Measurements from ENCODE around the gene YES1.
"Not testable (repeated sequence)": the region's sequence is repeated elsewhere in the genome, so short reads cannot be mapped to it uniquely, and the experiment has no call there.

YES1 gene

DNA sequence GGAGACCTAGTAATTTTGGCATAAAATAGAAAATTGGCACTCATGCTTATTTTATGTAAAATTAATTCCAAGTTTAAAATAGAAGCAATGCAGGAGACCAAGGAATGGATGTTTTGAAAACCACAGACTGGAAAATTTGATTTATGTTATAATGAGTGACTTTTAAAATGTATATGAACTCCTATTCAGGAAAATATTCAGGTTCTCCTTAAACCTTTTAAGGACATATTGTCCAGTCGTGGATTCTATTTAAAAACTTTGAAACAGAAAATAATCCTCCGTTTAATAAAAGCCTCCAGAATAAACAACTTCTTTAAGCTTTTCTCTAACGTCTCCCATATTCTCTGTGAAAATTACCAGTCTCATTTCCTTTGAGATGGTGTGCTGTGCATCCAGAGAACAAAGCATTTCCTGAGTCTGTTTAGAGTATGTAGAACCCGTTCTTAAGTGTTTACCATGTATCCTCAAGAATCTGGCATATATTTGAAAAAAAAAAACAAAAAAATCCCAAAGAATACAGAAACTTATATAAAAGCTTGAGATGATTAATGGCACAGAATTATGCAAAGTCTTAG lies 8.6 kb upstream of the YES1 start:
- DNase-seq (ENCODE audit: low read depth): no peak

- DNase-seq (ENCODE audit: low read depth): no peak
Measured at GRCh38 chr18:816869-817268, 4.8 kb upstream of the YES1 start.

DNA sequence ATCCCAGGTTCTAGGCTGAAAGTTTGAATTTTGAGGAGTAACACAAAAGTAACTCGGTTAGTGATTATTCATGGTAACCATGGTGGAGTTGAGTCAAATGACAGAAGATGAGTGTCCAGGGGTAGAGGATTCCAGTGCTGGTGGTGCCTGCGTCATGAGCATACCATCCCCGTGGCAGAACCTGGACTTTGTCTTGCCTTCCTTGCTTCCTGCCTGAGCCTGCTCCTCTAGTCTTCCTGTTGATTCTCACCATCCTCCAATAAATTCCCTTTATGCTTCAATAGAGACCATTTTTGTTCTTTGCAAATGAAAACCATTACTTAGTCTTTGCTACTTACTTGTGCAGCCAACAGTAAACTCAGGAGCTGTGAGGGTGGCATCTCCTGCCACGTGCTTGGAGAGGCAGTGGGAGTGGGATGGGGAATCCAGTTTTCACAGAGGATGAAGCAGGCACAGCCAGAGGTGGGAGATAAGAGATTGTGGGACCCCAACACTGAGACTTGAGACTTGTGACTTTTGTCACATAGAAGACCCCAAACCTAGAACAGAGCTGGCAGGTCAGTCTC lies 4.1 kb upstream of the YES1 start:
- DNase-seq (ENCODE audit: low read depth): no peak

GRCh38 chr18:815353-815752 lies 3.3 kb upstream of the YES1 start:
- DNase-seq (ENCODE audit: low read depth): no peak

DNA sequence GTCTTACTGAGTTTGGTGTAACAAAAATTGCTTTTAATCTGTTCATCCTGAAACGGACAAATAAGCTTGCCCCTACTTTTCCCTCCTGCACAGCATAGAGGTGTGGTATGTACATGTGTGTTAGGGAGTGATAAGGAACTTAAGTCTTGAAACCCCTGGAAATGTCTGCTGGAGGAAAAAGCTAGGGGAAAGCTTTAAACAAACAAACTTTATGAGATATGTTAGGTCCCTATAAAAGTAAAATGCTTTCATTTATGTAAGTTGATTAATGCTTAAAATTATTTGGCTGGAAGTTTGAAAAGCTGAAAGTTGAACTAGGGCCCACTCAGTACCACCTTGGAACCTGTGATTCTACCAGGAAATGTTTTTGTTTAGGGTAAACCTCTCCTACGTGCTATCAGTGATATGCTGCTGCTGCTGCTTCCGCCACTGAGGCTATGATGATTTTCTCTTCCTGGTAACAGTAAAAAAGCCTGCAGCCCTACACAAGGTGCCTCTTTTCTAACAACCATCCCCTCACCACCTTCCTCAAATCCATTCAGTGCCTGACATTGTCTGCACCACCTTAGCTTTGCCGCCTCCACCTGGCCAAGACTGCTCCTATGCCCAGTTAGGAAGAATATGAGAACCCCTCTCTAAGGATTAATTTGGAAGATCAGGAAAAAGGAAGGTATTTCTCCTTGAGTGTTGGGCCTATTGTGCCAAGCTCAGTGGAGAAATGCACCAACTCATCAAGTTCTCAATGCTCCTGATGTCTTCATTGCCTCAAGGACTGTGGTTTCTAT lies 2.5 kb upstream of the YES1 start:
- DNase-seq (ENCODE audit: low read depth): no peak

DNA sequence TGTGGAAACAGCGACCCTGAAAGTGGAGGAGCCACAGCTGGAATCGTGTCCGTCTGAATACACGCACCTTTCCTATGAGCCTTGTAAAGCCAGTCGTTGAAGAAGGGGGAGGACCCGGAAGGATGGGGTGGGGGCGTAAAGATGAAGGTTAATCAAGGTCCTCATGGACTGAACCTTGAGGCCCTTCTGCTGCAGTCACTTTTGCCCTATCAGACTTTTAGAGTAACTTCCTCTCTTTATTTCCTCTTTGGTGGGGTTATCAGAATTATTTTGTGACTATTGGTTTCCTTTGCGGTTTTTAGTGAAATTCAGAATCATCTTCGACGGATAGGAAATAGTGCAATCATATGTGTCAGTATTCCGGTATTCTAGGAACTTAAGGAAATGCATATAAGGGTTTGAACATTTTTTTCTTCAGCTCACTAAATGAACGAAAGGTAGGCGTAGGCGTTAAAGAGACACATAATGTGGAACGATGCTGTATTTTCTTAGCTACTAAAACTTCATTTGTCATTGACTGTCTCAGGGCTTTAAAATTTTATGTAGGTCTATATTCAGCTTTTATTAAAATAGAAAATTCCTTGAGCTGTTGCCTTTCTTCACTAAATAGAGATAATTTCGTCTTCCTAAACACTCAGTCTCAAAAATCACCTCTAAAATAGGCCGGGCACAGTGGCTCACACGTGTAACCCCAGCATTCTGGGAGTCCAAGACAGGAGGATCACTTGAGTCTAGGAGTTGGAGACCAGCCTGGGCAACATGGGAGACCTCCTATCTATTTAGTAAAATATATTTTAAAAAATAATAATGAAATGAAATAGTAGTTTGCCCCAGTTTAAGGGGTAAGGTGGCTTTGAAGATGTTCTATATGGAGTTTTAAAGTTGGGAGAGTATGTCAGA lies 1.4 kb upstream of the YES1 start:
- peak; percentile 27 for DNase-seq (ENCODE audit: low read depth)

GRCh38 chr18:812376-813171 lies 532 bp upstream of the YES1 start:
- DNase-seq (ENCODE audit: low read depth): peak; percentile 67

GRCh38 chr18:811182-811891 lies 705 bp downstream of the YES1 start:
- no peak for DNase-seq (ENCODE audit: low read depth)

DNA sequence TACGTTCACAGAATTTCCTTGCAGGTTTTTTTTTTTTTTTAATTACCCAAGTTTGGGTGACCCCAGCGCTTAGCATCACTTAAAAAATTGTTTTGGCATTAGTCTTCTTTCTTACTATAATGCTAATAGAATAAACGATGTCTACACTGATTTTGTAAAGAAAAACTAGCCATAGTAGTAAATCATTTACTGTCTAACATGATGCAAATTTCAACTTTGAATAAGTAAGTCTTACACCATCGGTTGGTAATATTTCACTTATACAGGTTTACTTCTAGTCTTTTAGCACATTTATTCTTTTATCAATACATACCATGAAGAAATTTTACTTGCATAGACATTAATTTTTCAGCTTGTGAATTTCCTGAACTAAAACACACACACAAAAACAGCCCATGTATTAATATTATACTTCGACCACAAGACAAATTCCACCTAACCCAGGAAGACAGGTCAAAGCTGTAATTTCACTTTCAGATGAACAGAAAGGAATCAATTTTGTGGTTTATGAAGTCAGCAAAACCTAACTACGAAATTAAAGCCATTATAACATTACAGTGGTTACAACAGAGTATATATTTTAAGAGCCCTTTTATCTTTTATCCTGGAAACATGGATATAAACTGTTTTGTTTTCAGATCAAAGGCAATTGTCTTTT lies 1.9 kb downstream of the YES1 start:
- DNase-seq (ENCODE audit: low read depth): no peak

GRCh38 chr18:809228-809627 lies 2.8 kb downstream of the YES1 start:
- DNase-seq (ENCODE audit: low read depth): not testable (repeated sequence)

DNA sequence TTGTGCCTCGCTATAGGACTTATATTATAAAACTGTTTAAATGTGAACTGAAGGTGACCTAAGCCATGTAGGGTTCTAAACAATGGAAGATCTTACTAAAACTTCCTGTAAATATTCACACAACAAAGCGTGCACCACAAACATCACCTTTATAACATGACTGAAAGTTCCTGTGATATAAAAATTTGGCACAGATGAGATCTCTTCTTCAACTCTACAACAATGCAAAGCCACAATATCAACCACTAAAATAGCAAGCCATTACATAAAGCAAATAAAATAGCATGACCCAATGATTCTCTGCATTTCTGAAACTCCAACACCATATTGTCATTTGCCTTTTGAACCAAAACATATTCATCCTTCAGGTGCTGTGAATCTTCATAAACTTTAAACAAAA lies 3.5 kb downstream of the YES1 start:
- DNase-seq (ENCODE audit: low read depth): no peak

DNA sequence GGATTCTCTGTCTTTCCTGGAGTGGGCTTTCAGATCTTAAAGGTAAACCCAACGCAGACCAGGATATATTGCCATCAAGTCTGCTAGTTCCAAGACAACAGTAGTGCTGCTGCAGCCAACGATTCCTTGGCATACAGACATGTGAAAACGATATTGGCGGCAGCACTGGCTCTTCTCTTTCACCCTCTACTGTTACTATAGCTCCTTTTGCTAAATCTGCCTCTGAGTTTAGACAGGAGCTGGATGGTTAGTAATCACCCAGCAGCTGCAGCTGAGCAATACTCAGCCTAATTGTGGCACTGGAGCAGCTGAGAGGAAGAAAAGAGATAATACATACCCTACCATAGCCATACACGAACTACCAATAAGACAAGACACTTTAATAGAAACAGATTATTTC lies 4.0 kb downstream of the YES1 start:
- DNase-seq (ENCODE audit: low read depth): no peak

DNA sequence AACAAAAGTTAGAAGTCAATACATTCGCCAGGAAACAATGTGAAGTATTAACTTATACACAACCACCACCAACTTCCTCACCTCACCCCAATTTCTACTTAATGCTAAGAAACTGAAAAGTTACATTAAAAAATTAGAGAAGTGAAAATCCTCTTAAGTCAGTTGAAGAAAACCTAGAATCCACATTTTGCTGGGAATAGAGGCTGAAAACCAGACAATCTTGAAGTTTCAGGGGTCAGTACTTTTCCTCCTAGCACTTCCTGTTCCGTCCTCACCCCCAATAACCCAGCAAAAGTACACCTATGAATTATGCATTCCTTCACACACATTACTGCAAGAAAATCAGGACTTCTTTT lies 6.3 kb downstream of the YES1 start:
- DNase-seq (ENCODE audit: low read depth): no peak

- DNase-seq (ENCODE audit: low read depth): no peak
Measured at GRCh38 chr18:805008-805754, 6.9 kb downstream of the YES1 start.

GRCh38 chr18:801137-801536 lies 10.9 kb downstream of the YES1 start:
- no peak for DNase-seq (ENCODE audit: low read depth)

DNA sequence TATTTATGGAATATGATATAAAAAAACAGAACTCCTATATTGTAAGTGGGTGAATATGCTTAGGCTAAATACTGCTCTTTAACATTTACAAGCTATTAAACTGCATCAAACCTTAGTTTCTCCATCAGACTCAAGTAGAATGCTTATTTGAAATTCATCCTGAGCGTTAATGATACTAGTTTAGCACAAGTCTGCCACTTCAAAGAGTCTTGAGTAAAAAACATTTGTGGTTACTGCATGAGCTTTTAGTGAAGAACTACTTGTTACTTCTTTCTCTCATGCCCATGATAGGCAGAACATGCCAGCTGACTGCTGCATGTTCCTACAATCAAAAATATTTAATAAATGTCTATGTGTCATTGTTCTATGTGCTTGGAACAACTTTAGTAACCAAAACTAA lies 12.1 kb downstream of the YES1 start:
- no peak for DNase-seq (ENCODE audit: low read depth)

- not testable (repeated sequence) for DNase-seq (ENCODE audit: low read depth)
Measured at GRCh38 chr18:795383-795782, 16.7 kb downstream of the YES1 start.

GRCh38 chr18:789397-789796 lies 22.6 kb downstream of the YES1 start:
- no peak for DNase-seq (ENCODE audit: low read depth)

GRCh38 chr18:785242-785641 lies 26.8 kb downstream of the YES1 start:
- DNase-seq (ENCODE audit: low read depth): no peak
